Esophagus (tissue), 2 donors: ENCODE measurements around the gene MATR3. TPM values are rescaled to one million over a fixed set of nuclear protein-coding genes. Genes with fewer than 3 reads are reported as not detected.
A peak's percentile ranks its signal among the peaks of the same experiment; 100 is the strongest.
"Not testable (repeated sequence)": the region's sequence is repeated elsewhere in the genome, so short reads cannot be mapped to it uniquely, and the experiment has no call there.

Experiments
- H3K27ac ChIP-seq, 2 donors: one replicate each; pipeline ENCODE4 v1.5.1; 2013; ENCODE audit warnings: low read depth in 2 of 2, mild to moderate bottlenecking in 2 of 2, inconsistent platforms in 1 of 2, low read length in 1 of 2, moderate library complexity in 1 of 2
- H3K27me3 ChIP-seq, 2 donors: one replicate each; pipeline ENCODE4 v1.6.1; 2013; ENCODE audit warnings: low read length in 2 of 2, control low read depth in 1 of 2, mild to moderate bottlenecking in 1 of 2; ENCODE audit not compliant: insufficient read depth in 2 of 2, control insufficient read depth in 1 of 2
- H3K36me3 ChIP-seq, 2 donors: one replicate each; pipeline ENCODE4 v1.6.1; 2013; ENCODE audit warnings: low read length in 1 of 2; ENCODE audit not compliant: control insufficient read depth in 2 of 2, insufficient read depth in 2 of 2
- H3K4me1 ChIP-seq, 2 donors: one replicate each; pipeline ENCODE4 v1.6.1; 2013; ENCODE audit warnings: low read length in 1 of 2; ENCODE audit not compliant: control insufficient read depth in 2 of 2, insufficient read depth in 2 of 2
- H3K4me3 ChIP-seq, 2 donors: one replicate each; pipeline ENCODE4 v1.5.1; 2013; ENCODE audit warnings: low read length in 2 of 2, mild to moderate bottlenecking in 2 of 2, low read depth in 1 of 2, moderate library complexity in 1 of 2
- H3K9me3 ChIP-seq, 2 donors: one replicate each; pipeline ENCODE4 v1.6.1; 2013; ENCODE audit warnings: mild to moderate bottlenecking in 2 of 2, low read depth in 1 of 2, low read length in 1 of 2, moderate library complexity in 1 of 2; ENCODE audit not compliant: control insufficient read depth in 2 of 2, insufficient read depth in 1 of 2
- WGBS, 2 donors: extraction: QIAGEN DNeasy Blood & Tissue Kit; methylation state at CpG; one replicate each; pipeline ENCODE4 v1.1.7; 2013; 5-methylcytosine and 5-hydroxymethylcytosine counted together
- polyA plus RNA-seq, 2 donors: library from polyadenylated mRNA; stranded (reverse); fragments of 200-250 nt; gene quantifications; one replicate each; pipeline ENCODE4 v1.2.3, GENCODE V29; 2013
- donor health status: healthy with polysubstance abuse.
- donor health status: Bipolar disorder and iron deficiency.

MATR3 gene
- polyA plus RNA-seq, 2 donors = 54.3 to 77.2 TPM

GRCh38 chr5:139308797-139309196 lies 15.3 kb downstream of the MATR3 start:
- Histone ChIP-seq H3K9me3 (no peaks in the 10 kb centered on the region), H3K4me1 (peaks cover 0 to 5% of the 10 kb centered on the region in 2 donors), H3K27me3 (no peaks in the 10 kb centered on the region), H3K4me3 (no peak overlapping the region), H3K36me3 (no peaks in the 10 kb centered on the region), H3K27ac (no peak overlapping the region)

GRCh38 chr5:139310715-139311186 lies 17.2 kb downstream of the MATR3 start:
- H3K9me3 ChIP-seq, H3K4me1 ChIP-seq, H3K27me3 ChIP-seq, H3K27ac ChIP-seq, H3K4me3 ChIP-seq, H3K36me3 ChIP-seq: not testable (repeated sequence)
- WGBS, 2 donors = 74 to 78% methylated on average over 9 of the region's 9 CpGs

GRCh38 chr5:139312075-139312474 lies 18.5 kb downstream of the MATR3 start:
- no peak overlapping the region for H3K27ac ChIP-seq
- H3K4me3 ChIP-seq = no peak overlapping the region
- peaks cover 0 to 3% of the 10 kb centered on the region in 2 donors for H3K4me1 ChIP-seq
- peaks cover 2 to 5% of the 10 kb centered on the region in 2 donors for H3K36me3 ChIP-seq
- WGBS, 2 donors = 90 to 93% methylated on average over 9 of the region's 9 CpGs
- H3K9me3 ChIP-seq = no peaks in the 10 kb centered on the region
- no peaks in the 10 kb centered on the region for H3K27me3 ChIP-seq

- Histone ChIP-seq H3K9me3 (no peaks in the 10 kb centered on the region), H3K36me3 (peaks cover 2 to 8% of the 10 kb centered on the region in 2 donors), H3K4me1 (no peaks in the 10 kb centered on the region), H3K27me3 (no peaks in the 10 kb centered on the region), H3K4me3 (no peak overlapping the region), H3K27ac (no peak overlapping the region)
- WGBS, 2 donors = 50 to 81% methylated on average over 1 of the region's 1 CpG
Observed at GRCh38 chr5:139314276-139314675, 20.7 kb downstream of the MATR3 start.

GRCh38 chr5:139315056-139315615 lies 21.6 kb downstream of the MATR3 start:
- 78 to 81% methylated on average over 3 of the region's 3 CpGs for WGBS, 2 donors
- no peaks in the 10 kb centered on the region for H3K4me1 ChIP-seq
- no peak overlapping the region for H3K27ac ChIP-seq
- H3K9me3 ChIP-seq = no peaks in the 10 kb centered on the region
- peaks cover 2 to 10% of the 10 kb centered on the region in 2 donors for H3K36me3 ChIP-seq
- no peak overlapping the region for H3K4me3 ChIP-seq
- H3K27me3 ChIP-seq = no peaks in the 10 kb centered on the region

GRCh38 chr5:139335811-139336210 lies 42.3 kb downstream of the MATR3 start:
- H3K4me1 ChIP-seq = no peaks in the 10 kb centered on the region
- peaks cover 0 to 1% of the 10 kb centered on the region in 2 donors for H3K36me3 ChIP-seq
- no peaks in the 10 kb centered on the region for H3K9me3 ChIP-seq
- no peak overlapping the region for H3K4me3 ChIP-seq
- H3K27ac ChIP-seq = no peak overlapping the region
- H3K27me3 ChIP-seq = no peaks in the 10 kb centered on the region
- 73 to 75% methylated on average over 6 of the region's 6 CpGs for WGBS, 2 donors

GRCh38 chr5:139340051-139340450 lies 46.5 kb downstream of the MATR3 start:
- Histone ChIP-seq H3K27ac (no peak overlapping the region), H3K9me3 (no peaks in the 10 kb centered on the region), H3K27me3 (no peaks in the 10 kb centered on the region), H3K4me3 (no peak overlapping the region), H3K4me1 (no peaks in the 10 kb centered on the region), H3K36me3 (no peaks in the 10 kb centered on the region)
- WGBS, 2 donors = 84 to 87% methylated on average over 2 of the region's 2 CpGs

- no peaks in the 10 kb centered on the region for H3K9me3 ChIP-seq
- 1 to 2% methylated on average over 17 of the region's 17 CpGs for WGBS, 2 donors
- no peak overlapping the region for H3K27ac ChIP-seq
- no peaks in the 10 kb centered on the region for H3K36me3 ChIP-seq
- peak overlapping the region; percentile 83 to 92 for H3K4me3 ChIP-seq
- H3K27me3 ChIP-seq = no peaks in the 10 kb centered on the region
- no peaks in the 10 kb centered on the region for H3K4me1 ChIP-seq
Observed at GRCh38 chr5:139341187-139341688, 47.7 kb downstream of the MATR3 start.

GRCh38 chr5:139341689-139342422 lies 48.3 kb downstream of the MATR3 start, which contains the start of gene PAIP2:
Gene PAIP2, plus strand, starts transcription at chr5:139341854. Its CDS starts 21,931 bp downstream, at chr5:139363785.
- H3K4me1 ChIP-seq = no peaks in the 10 kb centered on the region
- H3K9me3 ChIP-seq = no peaks in the 10 kb centered on the region
- H3K36me3 ChIP-seq = no peaks in the 10 kb centered on the region
- 0% methylated on average over 61 to 66 of the region's 66 CpGs for WGBS, 2 donors
- peak within 1 kb of the TSS; percentile 97 to 99 for H3K27ac ChIP-seq
- H3K4me3 ChIP-seq = peak within 1 kb of the TSS; percentile 83 to 92
- no peaks in the 10 kb centered on the region for H3K27me3 ChIP-seq

- Histone ChIP-seq H3K36me3 (no peaks in the 10 kb centered on the region), H3K27me3 (no peaks in the 10 kb centered on the region), H3K4me3 (peak overlapping the region; percentile 83 to 92), H3K4me1 (no peaks in the 10 kb centered on the region), H3K27ac (peak overlapping the region; percentile 97 to 99), H3K9me3 (no peaks in the 10 kb centered on the region)
- 1% methylated on average over 16 of the region's 16 CpGs for WGBS, 2 donors
Observed at GRCh38 chr5:139342423-139342723, 48.8 kb downstream of the MATR3 start.
